ENCODE data around the gene POLR3GL.

GRCh38 chr1:145926686-145927062 is 37.8 kb upstream of the POLR3GL start:
- TF ChIP-seq CTCF (IDR thresholded peaks at IDR 0.05) = no peak
- no peak for TF ChIP-seq POLR2A (IDR thresholded peaks at IDR 0.05)

Measured in gastroesophageal sphincter (tissue), 3 donors.